DMS153 (cell line): ENCODE results near the gene PAK4.

Source experiments
- DNase-seq: peaks from one replicate; lab custom pipeline; 2025; lab: John Stamatoyannopoulos, UW

PAK4 gene

GRCh38 chr19:39146686-39147450 is 21.3 kb downstream of the PAK4 start:
- DNase-seq: no peak

- no peak for DNase-seq
Measured at GRCh38 chr19:39147480-39147879, 21.9 kb downstream of the PAK4 start.

DNA sequence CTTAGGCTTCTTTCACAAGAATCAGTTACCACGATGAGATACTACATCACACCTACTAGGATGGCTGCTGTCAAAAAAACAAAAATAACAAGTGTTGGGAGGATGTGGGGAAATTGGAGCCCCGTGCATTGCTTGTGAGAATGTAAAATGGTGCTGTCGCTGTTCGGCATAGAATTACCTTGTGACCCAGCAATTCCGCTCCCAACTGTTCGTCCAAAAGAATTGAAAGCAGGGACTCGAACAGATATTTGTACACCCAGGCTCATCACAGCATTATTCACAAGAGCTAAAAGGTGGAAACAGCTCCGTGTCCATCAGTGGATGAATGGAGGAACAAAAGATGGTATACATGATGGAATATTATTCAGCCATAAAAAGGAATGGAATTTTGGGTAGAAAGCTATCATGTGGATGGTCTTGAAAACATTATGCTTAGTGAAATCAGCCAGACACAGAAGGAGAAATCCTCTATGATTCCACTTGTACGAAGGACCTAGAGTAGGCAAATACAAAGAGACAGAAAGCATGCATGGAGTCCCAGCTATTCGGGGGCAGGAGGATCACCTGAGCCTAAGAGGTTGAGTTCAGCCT is 23.4 kb downstream of the PAK4 start:
- no peak for DNase-seq

- no peak for DNase-seq
Measured at GRCh38 chr19:39150235-39150634, 24.6 kb downstream of the PAK4 start.

DNA sequence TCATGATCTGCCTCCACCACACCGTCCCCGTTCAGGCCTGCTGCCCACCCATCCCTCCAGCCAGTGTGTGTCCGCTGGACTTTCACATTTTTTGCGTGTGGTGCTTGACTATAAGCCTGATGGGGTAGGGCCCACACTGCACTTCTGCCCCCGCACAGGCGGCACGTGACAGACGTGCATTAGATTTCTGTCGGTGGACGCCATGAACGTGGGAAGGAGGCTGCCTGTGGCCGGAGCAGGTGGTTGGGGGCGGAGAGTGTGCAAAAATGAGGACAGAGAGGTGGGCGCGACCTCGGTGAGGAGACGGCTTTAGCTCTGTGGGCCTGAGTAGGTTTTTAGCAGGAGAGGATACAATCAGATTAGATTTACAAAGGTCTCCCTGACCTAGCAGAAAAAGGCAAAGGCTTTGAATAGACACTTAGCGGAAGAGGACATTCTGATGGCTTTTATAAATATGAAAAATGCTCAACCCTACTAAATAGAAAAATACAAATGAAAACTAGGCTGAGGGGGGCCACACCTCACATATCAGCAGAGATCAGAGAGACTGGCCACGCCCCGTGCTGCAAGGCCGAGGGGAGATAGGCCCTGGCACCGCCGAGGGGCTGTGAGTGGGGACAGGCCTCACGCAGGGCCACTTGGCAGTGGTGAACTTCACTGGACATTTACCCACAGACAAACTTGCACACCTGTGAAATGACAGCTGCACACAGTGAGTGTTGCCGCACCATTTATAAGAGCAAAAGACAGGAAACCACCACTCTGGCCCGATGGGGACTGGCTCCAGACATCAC is 25.4 kb downstream of the PAK4 start:
- no peak for DNase-seq

- DNase-seq: no peak
Measured at GRCh38 chr19:39152066-39152465, 26.5 kb downstream of the PAK4 start.

DNA sequence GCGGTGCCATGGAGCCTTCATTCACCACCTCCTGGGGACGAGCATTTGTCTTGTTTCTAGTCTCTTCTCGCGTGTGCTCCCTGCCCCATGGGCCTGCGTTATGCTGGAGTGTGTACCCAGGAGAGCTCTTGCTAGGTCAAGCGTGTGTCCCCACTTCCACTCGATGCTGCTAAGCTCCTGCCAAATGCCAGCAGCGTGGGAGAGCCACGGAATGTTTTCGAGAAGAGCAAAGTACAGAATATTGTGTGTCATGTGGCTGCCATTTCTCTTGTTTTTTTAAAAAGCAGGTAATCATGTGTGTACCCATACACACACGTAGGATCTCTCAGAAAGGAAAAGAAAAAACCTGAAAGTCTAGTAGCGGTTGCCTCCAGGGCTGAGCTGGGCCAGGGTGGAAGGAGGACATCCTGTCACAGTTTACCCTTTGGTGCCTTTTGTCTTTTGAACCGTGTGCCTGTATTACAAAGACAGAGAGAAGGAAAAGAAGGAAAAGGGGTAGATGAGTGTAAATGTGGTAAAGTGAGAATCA is 28.6 kb downstream of the PAK4 start:
- DNase-seq: no peak

- no peak for DNase-seq
Measured at GRCh38 chr19:39154629-39155100, 29.1 kb downstream of the PAK4 start.

DNA sequence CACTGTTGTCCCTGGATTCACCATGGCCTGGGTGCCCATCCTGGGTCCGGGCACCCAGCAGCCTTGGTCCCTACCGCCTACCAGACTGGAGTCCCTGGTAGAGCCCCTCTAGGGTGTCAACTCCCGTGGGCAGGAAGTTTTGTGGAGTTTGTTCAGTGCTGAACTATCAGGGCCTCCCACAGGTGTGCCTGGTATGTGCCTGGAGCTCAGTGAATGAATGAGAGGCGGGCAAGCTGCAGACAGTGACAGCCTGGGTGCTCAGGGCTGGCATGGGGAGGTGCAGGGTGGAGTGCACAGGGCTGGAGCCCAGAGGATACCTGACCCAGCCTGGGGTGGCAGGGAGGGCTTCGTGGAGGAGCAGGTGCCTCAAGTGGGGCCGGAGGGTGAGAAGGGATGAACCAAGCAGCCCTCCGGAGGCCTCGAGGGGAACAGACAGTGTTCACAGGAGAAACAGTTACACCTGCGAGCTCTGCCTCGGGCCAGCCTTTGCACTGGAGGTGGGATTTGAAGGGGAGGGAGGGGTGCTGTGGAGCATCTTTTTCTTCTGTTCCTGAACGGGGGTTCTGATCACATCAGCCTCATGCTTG is 29.6 kb downstream of the PAK4 start:
- DNase-seq: no peak

DNA sequence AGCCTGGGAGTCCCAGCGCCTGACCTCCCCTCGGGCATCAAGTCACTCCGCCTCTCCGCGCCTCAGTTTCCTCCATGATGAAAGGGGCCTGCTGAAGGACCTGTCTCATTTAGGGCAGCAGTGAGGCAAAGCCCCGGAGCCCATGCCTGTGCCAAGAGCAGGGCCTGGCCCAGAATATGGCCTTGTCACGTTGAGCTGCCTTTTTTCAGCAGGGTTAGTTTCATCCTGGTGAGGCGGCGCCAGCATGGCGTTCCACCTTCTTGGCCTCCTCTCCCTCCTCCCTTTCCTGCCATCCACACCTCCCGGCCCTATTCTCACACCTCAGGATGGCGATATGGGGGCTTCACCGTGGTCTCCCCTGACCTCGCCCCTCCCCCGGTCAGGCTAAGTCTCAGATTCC is 30.2 kb downstream of the PAK4 start:
- no peak for DNase-seq

DNA sequence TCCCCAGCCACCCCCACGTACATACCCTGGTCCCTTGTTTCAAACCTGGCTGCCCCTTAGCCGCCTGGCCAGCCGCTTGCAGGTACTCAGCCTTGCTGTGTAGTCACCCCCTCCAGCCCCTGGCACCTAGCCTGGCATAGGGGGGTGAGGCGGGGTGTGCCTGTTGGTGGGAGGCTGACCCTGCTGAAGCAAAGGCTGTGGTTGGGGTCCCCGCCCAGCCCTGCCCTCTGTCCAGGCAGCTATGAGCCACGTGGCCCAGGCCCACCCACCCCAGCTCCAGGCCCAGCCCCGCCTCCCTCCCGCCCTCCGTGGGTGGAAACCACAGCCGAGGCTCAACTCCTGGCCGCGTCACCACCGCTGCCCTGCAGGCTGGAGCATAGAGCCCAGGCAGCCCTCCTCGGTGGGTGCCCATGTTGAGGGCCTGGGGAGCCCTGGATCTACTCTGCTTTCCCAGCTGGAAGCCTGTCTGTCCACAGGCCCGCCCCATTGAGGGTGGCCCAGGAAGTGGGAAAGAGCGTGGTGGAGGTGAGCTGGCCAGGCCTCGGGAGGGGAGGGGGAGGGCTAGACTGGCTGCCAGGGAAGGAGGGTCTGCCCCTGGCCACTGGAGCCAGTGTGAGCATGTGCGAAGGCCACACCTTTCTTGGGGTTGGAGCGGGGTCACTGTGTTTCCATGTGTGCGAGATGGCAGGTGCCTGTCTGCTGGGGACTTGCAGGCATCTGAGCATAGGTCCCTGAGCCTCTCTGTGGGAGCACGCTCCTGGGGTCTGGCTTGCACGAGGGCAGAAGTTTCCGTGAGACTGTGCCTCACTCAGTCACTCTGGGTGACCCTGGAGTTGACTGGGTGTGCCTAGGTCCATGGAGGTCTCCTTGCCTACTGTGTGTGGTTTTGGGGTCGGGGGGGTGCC is 31.0 kb downstream of the PAK4 start:
- DNase-seq: no peak

- no peak for DNase-seq
Measured at GRCh38 chr19:39157275-39157996, 31.9 kb downstream of the PAK4 start.

DNA sequence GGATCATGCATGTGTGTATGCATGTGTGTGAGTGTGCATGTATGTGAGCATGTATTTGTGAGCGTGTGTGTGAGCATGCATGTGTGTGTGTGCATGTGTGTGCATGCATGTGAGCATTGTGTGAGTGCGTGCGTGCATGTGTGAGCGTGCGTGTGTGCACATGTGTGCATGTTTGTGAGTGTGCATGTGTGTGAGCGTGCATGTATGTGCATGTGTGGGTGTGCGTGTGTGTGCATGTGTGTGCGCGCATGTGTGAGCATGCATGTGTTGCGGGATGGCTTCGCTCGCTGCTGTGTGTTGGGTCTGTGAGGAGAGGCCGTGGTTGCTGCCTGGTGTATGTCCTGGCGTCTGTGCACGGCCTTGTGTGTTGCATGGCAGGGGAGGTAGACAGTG is 32.4 kb downstream of the PAK4 start:
- DNase-seq: no peak

- DNase-seq: no peak
Measured at GRCh38 chr19:39158646-39159260, 33.2 kb downstream of the PAK4 start.

DNA sequence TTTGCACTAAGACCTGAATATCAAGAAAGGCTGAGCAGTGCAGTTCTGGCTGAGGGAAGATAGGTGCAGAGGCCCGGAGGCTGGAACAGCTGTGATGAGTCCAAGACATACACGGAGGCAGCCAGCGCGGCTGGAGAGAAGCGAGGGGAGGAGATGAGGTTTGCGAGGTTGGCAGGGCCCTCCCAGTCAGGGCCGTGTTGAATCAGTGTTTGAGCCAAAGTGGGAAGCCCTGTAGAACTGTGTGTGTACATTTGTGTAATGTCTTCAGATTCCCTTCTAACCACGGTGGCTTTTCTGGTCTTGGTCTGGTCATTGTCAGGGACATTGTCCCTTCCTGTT is 34.9 kb downstream of the PAK4 start:
- no peak for DNase-seq

DNA sequence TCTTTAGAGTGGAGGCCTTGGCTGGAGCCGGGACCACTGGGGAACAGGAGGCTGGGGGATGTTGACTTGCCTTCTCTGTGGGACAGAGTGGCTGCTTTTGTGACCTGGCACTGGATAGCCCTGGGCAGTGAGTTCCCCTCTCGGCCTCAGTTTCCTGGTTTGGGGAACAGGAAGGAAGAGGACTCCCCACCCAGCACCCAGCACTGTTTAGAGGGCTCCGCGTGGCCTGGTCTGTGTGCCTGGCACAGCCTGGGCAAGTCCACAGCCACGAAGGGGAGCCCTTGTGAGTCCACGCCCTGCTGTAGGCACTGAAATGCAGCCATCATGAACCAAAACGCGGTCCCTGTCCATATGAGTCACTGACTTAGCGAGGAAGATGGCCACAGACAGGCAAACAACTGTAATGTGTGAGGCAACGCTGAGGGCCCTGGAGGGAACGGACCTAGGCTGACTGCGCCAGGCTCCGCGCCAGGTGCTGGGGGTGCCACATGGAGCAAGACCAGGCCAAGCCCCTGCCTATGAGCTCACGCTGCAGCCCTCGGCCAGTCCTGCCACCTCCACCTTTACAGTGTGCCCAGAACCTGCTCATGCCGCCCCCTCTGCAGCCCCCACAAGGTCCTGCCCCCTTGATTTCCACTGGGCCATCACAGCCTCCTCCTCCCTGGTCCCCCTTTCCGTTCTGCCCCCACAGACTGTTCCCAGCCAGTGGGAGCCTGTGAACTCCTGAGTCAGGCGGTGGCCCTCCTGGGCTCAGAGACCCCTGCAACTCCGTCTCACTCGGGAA is 35.5 kb downstream of the PAK4 start:
- DNase-seq: no peak

GRCh38 chr19:39162441-39163043 is 37.0 kb downstream of the PAK4 start:
- no peak for DNase-seq

DNA sequence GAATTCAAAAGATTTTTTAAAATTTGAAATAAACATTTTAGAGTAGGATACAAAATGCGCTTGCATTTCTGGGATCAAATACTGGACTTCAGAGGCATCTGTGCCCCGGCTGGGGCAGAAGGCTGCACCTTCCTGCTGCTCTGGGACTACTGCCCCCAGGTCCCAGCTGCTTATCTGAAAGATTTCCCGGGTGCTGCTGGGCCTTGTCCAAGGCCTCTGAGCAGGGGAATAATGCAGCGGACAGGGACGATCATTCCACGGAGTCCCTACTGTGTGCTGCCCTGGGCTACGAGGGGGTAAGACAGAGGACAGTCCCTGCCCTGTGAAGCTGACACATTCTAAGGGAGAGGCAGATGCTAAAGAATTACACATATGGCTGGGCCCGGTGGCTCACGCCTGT is 38.0 kb downstream of the PAK4 start:
- no peak for DNase-seq

GRCh38 chr19:39164289-39164688 is 38.7 kb downstream of the PAK4 start:
- no peak for DNase-seq
